22Rv1 (cell line): ENCODE results near the gene CCDC106.
A peak's percentile ranks its signal among the peaks of the same experiment; 100 is the strongest.

ENCODE experiments used
- H3K27ac ChIP-seq: fragments of 450-650 bp; 2 replicates; pipeline ENCODE4 v1.5.1; 2017
- ZFX ChIP-seq: fragments of 450-650 bp; IDR thresholded peaks from 2 replicates; pipeline ENCODE4 v1.6.1; 2017; ENCODE audit warnings: antibody characterized with exemption, borderline replicate concordance
- TF ChIP-seq, protein P1 (sequence below): fragments of 450-650 bp; IDR thresholded peaks from 2 replicates; pipeline ENCODE4 v1.5.1; 2017; ENCODE audit warnings: mild to moderate bottlenecking

CCDC106 gene

GRCh38 chr19:55647732-55648584, at the start of gene CCDC106:
Gene CCDC106, plus strand, starts transcription at chr19:55648212. Its CDS starts 835 bp downstream, at chr19:55649047.
- H3K27ac ChIP-seq = peak within 1 kb of the TSS; percentile 85
- TF ChIP-seq ZFX = no peak
- TF ChIP-seq, protein P1, sequence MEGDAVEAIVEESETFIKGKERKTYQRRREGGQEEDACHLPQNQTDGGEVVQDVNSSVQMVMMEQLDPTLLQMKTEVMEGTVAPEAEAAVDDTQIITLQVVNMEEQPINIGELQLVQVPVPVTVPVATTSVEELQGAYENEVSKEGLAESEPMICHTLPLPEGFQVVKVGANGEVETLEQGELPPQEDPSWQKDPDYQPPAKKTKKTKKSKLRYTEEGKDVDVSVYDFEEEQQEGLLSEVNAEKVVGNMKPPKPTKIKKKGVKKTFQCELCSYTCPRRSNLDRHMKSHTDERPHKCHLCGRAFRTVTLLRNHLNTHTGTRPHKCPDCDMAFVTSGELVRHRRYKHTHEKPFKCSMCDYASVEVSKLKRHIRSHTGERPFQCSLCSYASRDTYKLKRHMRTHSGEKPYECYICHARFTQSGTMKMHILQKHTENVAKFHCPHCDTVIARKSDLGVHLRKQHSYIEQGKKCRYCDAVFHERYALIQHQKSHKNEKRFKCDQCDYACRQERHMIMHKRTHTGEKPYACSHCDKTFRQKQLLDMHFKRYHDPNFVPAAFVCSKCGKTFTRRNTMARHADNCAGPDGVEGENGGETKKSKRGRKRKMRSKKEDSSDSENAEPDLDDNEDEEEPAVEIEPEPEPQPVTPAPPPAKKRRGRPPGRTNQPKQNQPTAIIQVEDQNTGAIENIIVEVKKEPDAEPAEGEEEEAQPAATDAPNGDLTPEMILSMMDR = no peak

DNA sequence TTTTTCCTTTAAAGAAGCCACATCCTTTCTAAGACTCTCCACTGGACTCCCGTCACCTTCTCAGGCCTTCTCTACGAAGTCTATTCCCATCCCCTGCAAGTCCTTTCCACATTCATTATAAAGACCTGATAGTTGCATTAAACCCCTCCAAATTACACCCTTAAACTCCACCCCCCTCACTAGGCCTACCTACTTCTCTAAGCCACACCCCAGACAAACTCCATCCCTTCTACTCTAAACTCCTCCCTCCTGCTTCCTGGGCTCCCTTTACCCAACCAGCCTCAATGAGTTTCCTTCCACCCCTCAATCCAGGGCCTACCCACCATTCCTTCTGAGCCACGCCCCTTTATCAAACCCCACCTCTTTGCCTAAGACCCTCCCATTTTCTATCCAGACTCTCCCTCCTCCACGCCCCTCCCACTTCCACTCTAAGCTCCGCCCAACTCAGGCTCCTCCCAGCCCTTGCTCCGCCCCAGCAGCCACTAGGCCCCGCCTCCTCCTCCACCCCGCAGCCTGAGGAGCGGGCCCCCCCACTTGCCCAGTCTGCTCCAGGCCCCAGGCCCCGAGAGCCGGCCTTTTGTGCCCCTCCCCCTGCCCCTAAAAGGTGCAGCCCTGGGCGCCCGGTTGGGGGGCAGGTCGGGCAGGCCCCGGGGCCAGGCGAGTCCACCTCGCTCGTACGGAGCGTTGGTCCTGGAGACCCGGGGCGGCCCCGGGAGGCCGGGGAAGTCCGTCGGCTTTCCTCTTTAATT, 49.1 kb upstream of the CCDC106 start:
- H3K27ac ChIP-seq = peak overlapping the region; percentile 98
- TF ChIP-seq ZFX = no peak
- TF ChIP-seq, protein P1 = no peak

DNA sequence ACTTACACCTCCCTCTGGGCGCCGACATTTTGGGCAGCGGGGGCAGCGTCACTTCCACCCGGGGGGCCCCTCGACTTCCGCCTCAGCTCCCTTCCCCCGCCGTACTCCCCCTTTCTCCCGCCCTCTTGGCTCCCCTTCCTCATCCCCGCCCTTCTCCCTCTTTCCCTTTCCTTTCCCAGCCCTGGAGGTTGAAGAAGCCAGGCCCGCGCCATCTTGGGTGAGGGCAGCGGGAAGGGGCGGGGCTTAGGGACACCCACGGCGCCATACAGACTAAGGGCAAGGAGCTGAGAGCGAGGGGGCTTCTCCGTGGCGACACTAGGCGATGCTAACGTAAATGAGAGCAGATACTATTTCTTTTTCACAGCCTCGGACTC, 48.6 kb upstream of the CCDC106 start, which contains the start of gene FIZ1:
Gene FIZ1, minus strand, starts transcription at position 50 of the 374 bp plus-strand sequence. CDS start 1,652 bp downstream, outside the sequence.
- H3K27ac ChIP-seq = peak within 1 kb of the TSS; percentile 98
- no peak for TF ChIP-seq ZFX
- TF ChIP-seq, protein P1 = no peak

GRCh38 chr19:55599842-55600661, 48.0 kb upstream of the CCDC106 start, which contains the start of gene ZNF524:
Gene ZNF524, plus strand, starts transcription at chr19:55600288. Its CDS starts 1,825 bp downstream, at chr19:55602113.
- peak within 1 kb of the TSS; percentile 98 for H3K27ac ChIP-seq
- TF ChIP-seq, protein P1 = no peak
- no peak for TF ChIP-seq ZFX

GRCh38 chr19:55600662-55601028, 47.4 kb upstream of the CCDC106 start:
- no peak for TF ChIP-seq ZFX
- TF ChIP-seq, protein P1 = no peak
- H3K27ac ChIP-seq = peak overlapping the region; percentile 98

GRCh38 chr19:55601084-55601483, 46.9 kb upstream of the CCDC106 start:
- TF ChIP-seq ZFX = no peak
- TF ChIP-seq, protein P1 = no peak
- peak overlapping the region; percentile 98 for H3K27ac ChIP-seq
